H9 (cell line): ENCODE data around the gene ORC1. TPM values are rescaled to one million over a fixed set of nuclear protein-coding genes. Genes with fewer than 3 reads are reported as not detected.

ENCODE experiments used
- DNase-seq: peaks from one replicate; pipeline ENCODE4 v3.0.0-alpha.2; 2017
- H2AFZ ChIP-seq: one replicate; pipeline ENCODE4 v1.6.1; 2013; ENCODE audit warnings: mild to moderate bottlenecking, low read length, control low read depth, moderate library complexity
- H2AK5ac ChIP-seq: 2 replicates; pipeline ENCODE4 v1.6.1; 2013; ENCODE audit warnings: low read length, control low read depth, mixed read lengths; ENCODE audit not compliant: insufficient read length
- H2BK120ac ChIP-seq: one replicate; pipeline ENCODE4 v1.6.1; 2013; ENCODE audit warnings: low read depth, mild to moderate bottlenecking, low read length, control low read depth, inconsistent platforms; ENCODE audit not compliant: poor library complexity, severe bottlenecking
- H2BK12ac ChIP-seq: 2 replicates; pipeline ENCODE4 v1.6.1; 2013; ENCODE audit warnings: low read length, control low read depth, mixed read lengths, low read depth; ENCODE audit not compliant: insufficient read length
- H2BK15ac ChIP-seq: 2 replicates; pipeline ENCODE4 v1.6.1; 2013; ENCODE audit warnings: low read depth, low read length, control low read depth
- H2BK20ac ChIP-seq: one replicate; pipeline ENCODE4 v1.6.1; 2013; ENCODE audit warnings: low read depth, mild to moderate bottlenecking, low read length, control low read depth, inconsistent platforms; ENCODE audit not compliant: poor library complexity, severe bottlenecking
- H2BK5ac ChIP-seq: 2 replicates; pipeline ENCODE4 v1.6.1; 2013; ENCODE audit warnings: low read length, control low read depth, mixed read lengths; ENCODE audit not compliant: insufficient read length
- H3K14ac ChIP-seq: 2 replicates; pipeline ENCODE4 v1.6.1; 2013; ENCODE audit warnings: low read length, control low read depth; ENCODE audit not compliant: insufficient read depth
- H3K18ac ChIP-seq: 2 replicates; pipeline ENCODE4 v1.6.1; 2013; ENCODE audit warnings: low read depth, mild to moderate bottlenecking, mixed read lengths, low read length, control low read depth; ENCODE audit not compliant: insufficient read length
- H3K23ac ChIP-seq: 2 replicates; pipeline ENCODE4 v1.6.1; 2013; ENCODE audit warnings: low read length, control low read depth, mixed read lengths, low read depth; ENCODE audit not compliant: insufficient read length
- H3K23me2 ChIP-seq: 2 replicates; pipeline ENCODE4 v1.6.1; 2013; ENCODE audit warnings: low read depth, mild to moderate bottlenecking, mixed read lengths, low read length, control low read depth; ENCODE audit not compliant: insufficient read length, poor library complexity, severe bottlenecking
- H3K27ac ChIP-seq: 2 replicates; pipeline ENCODE4 v1.5.1; 2013; ENCODE audit warnings: low read length, control low read depth, mixed read lengths, low read depth; ENCODE audit not compliant: insufficient read length
- H3K27me3 ChIP-seq: 2 replicates; pipeline ENCODE4 v1.6.1; 2013; ENCODE audit warnings: low read length, control low read depth, inconsistent platforms; ENCODE audit not compliant: insufficient read depth
- H3K4ac ChIP-seq: 2 replicates; pipeline ENCODE4 v1.6.1; 2013; ENCODE audit warnings: low read depth, mild to moderate bottlenecking, control low read depth, inconsistent platforms, low read length, moderate library complexity
- H3K4me1 ChIP-seq: 2 replicates; pipeline ENCODE4 v1.6.1; 2013; ENCODE audit warnings: low read length, control low read depth, inconsistent platforms; ENCODE audit not compliant: insufficient read depth
- H3K4me2 ChIP-seq: 2 replicates; pipeline ENCODE4 v1.6.1; 2013; ENCODE audit warnings: low read length, control low read depth, mixed read lengths; ENCODE audit not compliant: insufficient read length, insufficient read depth
- H3K56ac ChIP-seq: 2 replicates; pipeline ENCODE4 v1.6.1; 2013; ENCODE audit warnings: low read depth, mild to moderate bottlenecking, mixed read lengths, low read length, control low read depth; ENCODE audit not compliant: insufficient read length
- H3K79me1 ChIP-seq: 2 replicates; pipeline ENCODE4 v1.6.1; 2013; ENCODE audit warnings: low read depth, mild to moderate bottlenecking, moderate library complexity, low read length, control low read depth, inconsistent platforms; ENCODE audit not compliant: insufficient read depth, poor library complexity, severe bottlenecking
- H3K79me2 ChIP-seq: 2 replicates; pipeline ENCODE4 v1.6.1; 2013; ENCODE audit warnings: low read length, control low read depth, inconsistent platforms; ENCODE audit not compliant: insufficient read depth
- H3K9ac ChIP-seq: 2 replicates; pipeline ENCODE4 v1.6.1; 2013; ENCODE audit warnings: low read length, control low read depth, mixed read lengths; ENCODE audit not compliant: insufficient read length; ENCODE audit errors: extremely low read depth
- H3K9me3 ChIP-seq: one replicate; pipeline ENCODE4 v1.6.1; 2013; ENCODE audit warnings: low read depth, low read length, inconsistent platforms; ENCODE audit not compliant: control insufficient read depth
- H3T11ph ChIP-seq: one replicate; pipeline ENCODE4 v1.6.1; 2013; ENCODE audit warnings: mild to moderate bottlenecking, low read length, control low read depth, inconsistent platforms
- H4K20me1 ChIP-seq: one replicate; pipeline ENCODE4 v1.6.1; 2013; ENCODE audit not compliant: control insufficient read depth, insufficient read length, insufficient read depth
- H4K5ac ChIP-seq: 2 replicates; pipeline ENCODE4 v1.6.1; 2013; ENCODE audit warnings: low read depth, mild to moderate bottlenecking, mixed read lengths, low read length, control low read depth; ENCODE audit not compliant: insufficient read length
- H4K8ac ChIP-seq: replicated peaks from 2 replicates; pipeline ENCODE4 v1.6.1; 2013; ENCODE audit warnings: low read length, control low read depth, mixed read lengths, low read depth; ENCODE audit not compliant: insufficient read length
- H4K91ac ChIP-seq: 2 replicates; pipeline ENCODE4 v1.6.1; 2013; ENCODE audit warnings: low read depth, mild to moderate bottlenecking, moderate library complexity, mixed read lengths, low read length, control low read depth; ENCODE audit not compliant: insufficient read length
- H3K27ac Mint-ChIP-seq, 3 experiments: 2 replicates in 2 of 3; 3 replicates in 1 of 3; pipeline ENCODE4 v1.8.0; 2020 to 2021; ENCODE audit warnings: mixed read lengths in 3 of 3, mild to moderate bottlenecking in 1 of 3, moderate library complexity in 1 of 3
- H3K27me3 Mint-ChIP-seq: 2 replicates; pipeline ENCODE4 v1.8.0; 2021; ENCODE audit warnings: low read depth, mild to moderate bottlenecking, moderate library complexity, mixed read lengths
- H3K36me3 Mint-ChIP-seq, 3 experiments: 2 replicates in 2 of 3; 3 replicates in 1 of 3; pipeline ENCODE4 v1.8.0; 2020 to 2021; ENCODE audit warnings: low read depth in 3 of 3, mixed read lengths in 3 of 3; ENCODE audit not compliant: insufficient read depth in 1 of 3
- H3K4me1 Mint-ChIP-seq, 2 experiments: 2 replicates each; pipeline ENCODE4 v1.8.0; 2020; ENCODE audit warnings: mixed read lengths in 2 of 2
- H3K4me3 Mint-ChIP-seq, 2 experiments: 2 replicates in 1 of 2; 3 replicates in 1 of 2; pipeline ENCODE4 v1.8.0; 2020 to 2021; ENCODE audit warnings: mild to moderate bottlenecking in 2 of 2, mixed read lengths in 2 of 2, moderate library complexity in 1 of 2
- H3K9me3 Mint-ChIP-seq, 2 experiments: 2 replicates in 1 of 2; 3 replicates in 1 of 2; pipeline ENCODE4 v1.8.0; 2020; ENCODE audit warnings: mild to moderate bottlenecking in 2 of 2, mixed read lengths in 2 of 2, moderate library complexity in 1 of 2
- WGBS: extraction: QIAGEN DNeasy Blood & Tissue Kit; methylation state at CpG from one replicate; pipeline ENCODE4 v1.1.7; 2013; ENCODE audit warnings: missing lambda C conversion rate, low lambda C conversion rate, mixed read lengths; ENCODE audit not compliant: insufficient read length; ENCODE audit errors: extremely low coverage; 5-methylcytosine and 5-hydroxymethylcytosine counted together
- total RNA-seq: library from RNA; stranded (reverse); gene quantifications from 2 replicates; pipeline ENCODE4 v1.2.1, GENCODE V29; 2021
- TF ChIP-seq, protein P1 (sequence below): fragments of 200-600 bp; sonication (generic); conservative IDR thresholded peaks from 3 replicates; pipeline ENCODE4 v1.8.0; 2021; ENCODE audit warnings: antibody characterized with exemption, mild to moderate bottlenecking

Gene ORC1
- total RNA-seq, 1 experiment from 2014 or later, result 46.4 TPM

DNA sequence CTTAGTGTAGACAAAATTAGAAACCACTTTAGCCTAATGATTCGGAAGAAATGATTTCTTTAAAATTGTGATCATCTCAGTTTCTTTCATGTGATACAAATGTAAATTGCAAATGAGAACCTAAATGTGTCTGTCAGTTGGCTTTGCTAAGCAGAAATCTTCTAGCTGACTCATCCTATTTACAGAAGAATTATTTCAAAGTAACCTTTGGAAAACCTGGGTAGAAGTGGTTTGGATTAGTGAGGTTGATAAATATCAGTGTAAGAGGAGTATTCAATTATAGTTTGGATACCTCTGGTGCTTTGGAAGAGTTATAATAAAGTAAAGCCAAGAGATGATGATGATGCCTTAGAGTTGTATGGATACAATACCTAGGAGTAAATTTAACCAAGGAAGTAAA, 75.6 kb downstream of the ORC1 start:
- Histone ChIP-seq H3K79me1 (no peaks in the 10 kb centered on the region), H3K4ac (no peak overlapping the region), H2AFZ (no peak overlapping the region), H2BK15ac (no peak overlapping the region), H4K8ac (no peak overlapping the region), H2BK120ac (no peak overlapping the region), H3K4me1 (peaks cover 3% of the 10 kb centered on the region; the same call in 1 of the 2 replicates), H4K91ac (no peak overlapping the region), H3K14ac (no peak overlapping the region), H4K5ac (no peak overlapping the region), H3K23me2 (no peaks in the 10 kb centered on the region), H4K20me1 (no peaks in the 10 kb centered on the region), H3K9me3 (no peaks in the 10 kb centered on the region), H3K56ac (no peak overlapping the region), H3K79me2 (no peaks in the 10 kb centered on the region), H3K4me2 (no peak overlapping the region), H2BK5ac (no peak overlapping the region), H3K18ac (no peak overlapping the region), H2BK12ac (no peak overlapping the region), H3K9ac (no peak overlapping the region), H3K27me3 (no peaks in the 10 kb centered on the region), H2BK20ac (no peak overlapping the region), H3K23ac (no peak overlapping the region), H3K27ac (no peak overlapping the region), H2AK5ac (no peak overlapping the region), H3T11ph (no peak overlapping the region)
- TF ChIP-seq, protein P1, sequence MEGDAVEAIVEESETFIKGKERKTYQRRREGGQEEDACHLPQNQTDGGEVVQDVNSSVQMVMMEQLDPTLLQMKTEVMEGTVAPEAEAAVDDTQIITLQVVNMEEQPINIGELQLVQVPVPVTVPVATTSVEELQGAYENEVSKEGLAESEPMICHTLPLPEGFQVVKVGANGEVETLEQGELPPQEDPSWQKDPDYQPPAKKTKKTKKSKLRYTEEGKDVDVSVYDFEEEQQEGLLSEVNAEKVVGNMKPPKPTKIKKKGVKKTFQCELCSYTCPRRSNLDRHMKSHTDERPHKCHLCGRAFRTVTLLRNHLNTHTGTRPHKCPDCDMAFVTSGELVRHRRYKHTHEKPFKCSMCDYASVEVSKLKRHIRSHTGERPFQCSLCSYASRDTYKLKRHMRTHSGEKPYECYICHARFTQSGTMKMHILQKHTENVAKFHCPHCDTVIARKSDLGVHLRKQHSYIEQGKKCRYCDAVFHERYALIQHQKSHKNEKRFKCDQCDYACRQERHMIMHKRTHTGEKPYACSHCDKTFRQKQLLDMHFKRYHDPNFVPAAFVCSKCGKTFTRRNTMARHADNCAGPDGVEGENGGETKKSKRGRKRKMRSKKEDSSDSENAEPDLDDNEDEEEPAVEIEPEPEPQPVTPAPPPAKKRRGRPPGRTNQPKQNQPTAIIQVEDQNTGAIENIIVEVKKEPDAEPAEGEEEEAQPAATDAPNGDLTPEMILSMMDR, result no peak
- WGBS, result no CpG with 5 or more reads among the region's 1 CpG
- Mint-ChIP-seq H3K9me3 (no peaks in the 10 kb centered on the region), H3K27me3 (no peaks in the 10 kb centered on the region), H3K27ac (no peak overlapping the region; a peak in 1 of 7 replicates), H3K36me3 (peaks cover 0 to 10% (median 0%) of the 10 kb centered on the region in 3 experiments; a peak in 2 of 7 replicates), H3K4me3 (no peak overlapping the region), H3K4me1 (peaks cover 12 to 20% of the 10 kb centered on the region in 2 experiments)
- DNase-seq, result no peak
